ENCODE measurements around the gene SUGT1. TPM values are rescaled to one million over a fixed set of nuclear protein-coding genes. Genes with fewer than 3 reads are reported as not detected.

The SUGT1 gene
- total and polyA plus RNA-seq, 8 donors = 7.0 to 44.6 (median 35.0) TPM

GRCh38 chr13:52650731-52651130 lies 1.9 kb upstream of the SUGT1 start:
- intact Hi-C loops (cut with DNase I; ENCODE audit: low total_unique reads) = no loop called here
- DNase-seq = peak in 1 of 2 donors; percentile 10
- WGBS, 5 donors = 68 to 82% (median 74%) methylated on average over 6 of the region's 6 CpGs
- Histone ChIP-seq H3K36me3 (peaks cover 0 to 14% (median 11%) of the 10 kb centered on the region in 4 donors), H3K9me3 (no peaks in the 10 kb centered on the region), H3K27ac (no peak overlapping the region), H3K4me1 (peaks cover 13 to 38% (median 30%) of the 10 kb centered on the region in 4 donors), H3K4me3 (peak overlapping the region; percentile 56 to 82 (median 76)), H3K27me3 (no peaks in the 10 kb centered on the region)
- no peak for TF ChIP-seq POLR2A (IDR thresholded peaks at IDR 0.05)
- no peak for TF ChIP-seq CTCF (IDR thresholded peaks at IDR 0.05)
- TF ChIP-seq POLR2AphosphoS5 (IDR thresholded peaks at IDR 0.05) = no peak
- TF ChIP-seq EP300 (IDR thresholded peaks at IDR 0.05) = no peak

GRCh38 chr13:52651897-52652195 lies 790 bp upstream of the SUGT1 start:
- peaks cover 13 to 49% (median 35%) of the 10 kb centered on the region in 4 donors for H3K4me1 ChIP-seq
- H3K9me3 ChIP-seq = no peaks in the 10 kb centered on the region
- TF ChIP-seq EP300 (IDR thresholded peaks at IDR 0.05) (no peak), POLR2A (IDR thresholded peaks at IDR 0.05) (peak in 1 of 4 donors; percentile 11)
- peak overlapping the region; percentile 91 to 98 (median 97) for H3K27ac ChIP-seq
- DNase-seq = no peak
- H3K27me3 ChIP-seq = no peaks in the 10 kb centered on the region
- peak overlapping the region; percentile 56 to 82 (median 76) for H3K4me3 ChIP-seq
- intact Hi-C loops (cut with DNase I; ENCODE audit: low total_unique reads) = no loop called here
- 0 to 1% (median 0%) methylated on average over 7 of the region's 7 CpGs for WGBS, 5 donors
- H3K36me3 ChIP-seq = peaks cover 0 to 14% (median 11%) of the 10 kb centered on the region in 4 donors

- WGBS, 5 donors = 0 to 1% (median 0%) methylated on average over 17 to 18 of the region's 18 CpGs
- Histone ChIP-seq H3K27me3 (no peaks in the 10 kb centered on the region), H3K36me3 (peaks cover 0 to 20% (median 18%) of the 10 kb centered on the region in 4 donors), H3K27ac (peak overlapping the region; percentile 91 to 98 (median 97)), H3K4me1 (peaks cover 13 to 51% (median 36%) of the 10 kb centered on the region in 4 donors), H3K9me3 (no peaks in the 10 kb centered on the region), H3K4me3 (peak overlapping the region; percentile 56 to 82 (median 76))
- peak in 1 of 7 experiments; percentile 5 for TF ChIP-seq CTCF (IDR thresholded peaks at IDR 0.05)
- TF ChIP-seq POLR2AphosphoS5 (IDR thresholded peaks at IDR 0.05) = no peak
- intact Hi-C loops (cut with DNase I; ENCODE audit: low total_unique reads) = no loop called here
- no peak for DNase-seq
These were observed 306 bp downstream of the SUGT1 start for GRCh38 chr13:52652980-52653303.

- TF ChIP-seq CTCF (IDR thresholded peaks at IDR 0.05) = no peak
- TF ChIP-seq POLR2A (IDR thresholded peaks at IDR 0.05) = no peak
- no peak for TF ChIP-seq POLR2AphosphoS5 (IDR thresholded peaks at IDR 0.05)
- TF ChIP-seq EP300 (IDR thresholded peaks at IDR 0.05) = no peak
- intact Hi-C loops (cut with DNase I; ENCODE audit: low total_unique reads) = no loop called here
These were observed 6.7 kb downstream of the SUGT1 start for GRCh38 chr13:52659340-52659739.

GRCh38 chr13:52664272-52664671 lies 11.6 kb downstream of the SUGT1 start:
- Histone ChIP-seq H3K9me3 (no peaks in the 10 kb centered on the region), H3K36me3 (peaks cover 41 to 99% (median 97%) of the 10 kb centered on the region in 4 donors), H3K4me3 (no peak overlapping the region), H3K27me3 (no peaks in the 10 kb centered on the region), H3K4me1 (peaks cover 0 to 7% (median 0%) of the 10 kb centered on the region in 4 donors), H3K27ac (no peak overlapping the region)
- intact Hi-C loops (cut with DNase I; ENCODE audit: low total_unique reads) = no loop called here
- TF ChIP-seq POLR2A (IDR thresholded peaks at IDR 0.05) = no peak
- no peak for TF ChIP-seq CTCF (IDR thresholded peaks at IDR 0.05)
- TF ChIP-seq POLR2AphosphoS5 (IDR thresholded peaks at IDR 0.05) = no peak
- TF ChIP-seq EP300 (IDR thresholded peaks at IDR 0.05) = no peak
- 95 to 99% (median 96%) methylated on average over 4 of the region's 4 CpGs for WGBS, 5 donors
- no peak for DNase-seq

More at GRCh38 chr13:52659340-52659739, 6.7 kb downstream of the SUGT1 start:
- no peak overlapping the region for H3K4me3 ChIP-seq
- no peak overlapping the region for H3K27ac ChIP-seq
- 86 to 93% (median 91%) methylated on average over 2 of the region's 2 CpGs for WGBS, 5 donors
- no peaks in the 10 kb centered on the region for H3K9me3 ChIP-seq
- H3K27me3 ChIP-seq = no peaks in the 10 kb centered on the region
- peaks cover 19 to 70% (median 70%) of the 10 kb centered on the region in 4 donors for H3K36me3 ChIP-seq
- H3K4me1 ChIP-seq = peaks cover 0 to 27% (median 17%) of the 10 kb centered on the region in 4 donors
- DNase-seq = no peak

Measured in stomach (tissue), 9 donors.